Gastrocnemius medialis (tissue), 4 donors: Measurements from ENCODE around the gene FCHSD2. TPM values are rescaled to one million over a fixed set of nuclear protein-coding genes. Genes with fewer than 3 reads are reported as not detected.

Source experiments
- ATAC-seq, 2 donors: fragments of 150-250 bp; one replicate each; pipeline ENCODE4 v1.9.1; 2016
- DNase-seq, 2 donors: peaks; one replicate each; pipeline ENCODE4 v3.0.0-alpha.2; 2019
- H3K27ac ChIP-seq, 4 donors: fragments of 200-600 bp; sonication (generic); 1 replicate in 1 of 4; 2 replicates in 3 of 4; pipeline ENCODE4 v1.5.1; 2016 to 2018; ENCODE audit warnings: mild to moderate bottlenecking in 2 of 4, moderate library complexity in 1 of 4
- H3K27me3 ChIP-seq, 3 donors: fragments of 200-600 bp; sonication (generic) in 2 of 3; 1 replicate in 1 of 3; 2 replicates in 2 of 3; pipeline versions ENCODE4 v1.5.1 to v1.6.0; 2016 to 2019; ENCODE audit warnings: mild to moderate bottlenecking in 1 of 3, moderate library complexity in 1 of 3
- H3K36me3 ChIP-seq, 2 donors: fragments of 200-600 bp; sonication (generic) in 1 of 2; one replicate each; pipeline ENCODE4 v1.5.1; 2017 to 2018
- H3K4me1 ChIP-seq, 2 donors: fragments of 200-600 bp; sonication (generic) in 1 of 2; one replicate each; pipeline ENCODE4 v1.5.1; 2016 to 2017; ENCODE audit warnings: mild to moderate bottlenecking in 2 of 2
- H3K4me3 ChIP-seq, 4 donors: fragments of 200-600 bp; sonication (generic) in 3 of 4; 1 replicate in 1 of 4; 2 replicates in 3 of 4; pipeline ENCODE4 v1.5.1; 2016 to 2019; ENCODE audit warnings: mild to moderate bottlenecking in 2 of 4
- H3K9me3 ChIP-seq, 3 donors: fragments of 200-600 bp; sonication (generic) in 2 of 3; 1 replicate in 1 of 3; 2 replicates in 2 of 3; pipeline ENCODE4 v1.5.1; 2016 to 2019
- CTCF ChIP-seq, 5 experiments: fragments of 450-650 bp in 3 of 5; fragments of 200-600 bp in 2 of 5; sonication (generic) in 2 of 5; IDR thresholded peaks in 4 of 5; conservative IDR thresholded peaks in 1 of 5; 1 replicate in 4 of 5; 2 replicates in 1 of 5; pipeline ENCODE4 v1.5.1; 2016 to 2019; ENCODE audit warnings: antibody characterized with exemption in 5 of 5, mild to moderate bottlenecking in 3 of 5, moderate library complexity in 3 of 5
- POLR2A ChIP-seq, 2 donors: fragments of 450-650 bp; IDR thresholded peaks; one replicate each; pipeline ENCODE4 v1.6.1; 2017; ENCODE audit warnings: antibody characterized with exemption in 2 of 2, mild to moderate bottlenecking in 2 of 2, moderate library complexity in 2 of 2
- in situ Hi-C, 4 donors: fragments of 200-750 bp; cut with MboI; loops; one replicate each; pipeline versions ENCODE4 v1.15.0 to v1.8.0; 2017; ENCODE audit warnings: low sequenced_read_pairs in 4 of 4
- intact Hi-C: fragments of 100-400 bp; cut with DNase I; formaldehyde crosslinking; loops from one replicate; pipeline ENCODE4 v1.15.1; 2023; ENCODE audit warnings: low total_unique reads
- total RNA-seq, 4 donors: library from RNA; depleted of rRNA; stranded (reverse); fragments of >200 nt; gene quantifications; one replicate each; pipeline versions ENCODE4 v1.1.0 to v1.2.3, GENCODE V29; 2016

The FCHSD2 gene
- total RNA-seq, 4 donors from 2014 or later = 5.6 to 10.0 (median 8.0) TPM

GRCh38 chr11:72935700-72936099 lies 206.4 kb downstream of the FCHSD2 start:
- no peak for TF ChIP-seq CTCF (IDR thresholded peaks at IDR 0.05 in 4 of 5, conservative IDR thresholded peaks at IDR 0.05 in 1 of 5)
- no peak for TF ChIP-seq POLR2A (IDR thresholded peaks at IDR 0.05)
- no peaks in the 10 kb centered on the region for H3K36me3 ChIP-seq
- H3K4me1 ChIP-seq = peaks cover 0 to 13% of the 10 kb centered on the region in 2 donors
- DNase-seq (no peak), ATAC-seq (no peak)
- no peaks in the 10 kb centered on the region for H3K9me3 ChIP-seq
- in situ Hi-C loops = no loop called here
- intact Hi-C loops = no loop called here
- no peak overlapping the region for H3K27ac ChIP-seq
- no peak overlapping the region for H3K4me3 ChIP-seq
- H3K27me3 ChIP-seq = no peaks in the 10 kb centered on the region

DNA sequence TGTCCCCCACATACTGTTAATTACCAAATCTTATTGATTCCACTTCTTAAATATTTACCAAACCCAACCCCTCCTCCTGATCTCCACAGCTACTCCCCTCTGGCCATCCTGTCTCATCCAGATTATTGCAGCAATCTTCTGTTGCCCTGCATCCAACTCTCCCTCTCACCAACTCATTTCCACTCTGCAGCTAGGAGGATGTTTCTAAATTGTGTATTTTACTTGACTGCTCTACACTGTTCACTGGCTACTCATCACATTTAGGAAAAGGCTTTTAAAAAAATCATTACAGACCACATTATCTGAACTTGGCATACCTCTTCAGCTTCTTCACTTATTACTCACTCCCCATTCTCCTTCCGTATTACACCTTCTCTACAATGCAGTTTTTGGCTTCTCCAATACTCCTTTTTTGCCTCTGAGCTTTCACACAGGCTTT lies 210.0 kb downstream of the FCHSD2 start:
- Histone ChIP-seq H3K4me3 (no peak overlapping the region), H3K27me3 (no peaks in the 10 kb centered on the region)
- no peak for ATAC-seq

DNA sequence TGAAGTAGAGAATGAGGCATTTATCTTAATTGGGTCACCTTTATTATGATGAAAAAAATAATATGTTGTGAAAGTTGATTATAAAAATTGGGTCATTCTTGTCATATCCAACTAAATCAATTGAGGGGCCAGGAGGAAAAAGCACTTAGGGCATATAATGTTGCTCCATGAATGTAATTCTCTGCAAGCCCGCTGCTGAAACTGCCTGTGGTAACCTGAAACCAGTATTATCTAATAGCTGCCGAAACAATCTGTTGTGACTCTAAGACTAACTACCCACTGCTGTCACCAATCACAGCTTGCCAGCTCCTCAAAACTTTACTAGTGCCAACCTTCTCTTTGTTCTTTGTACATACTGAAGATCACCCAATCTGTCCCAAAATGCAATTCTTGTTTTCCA lies 212.1 kb downstream of the FCHSD2 start:
- ATAC-seq = peak in 1 of 2 donors; percentile 44
- in situ Hi-C loops (loop anchor here in 1 of 4 donors (5.0 kb wide), 1 partner anchor 247 kb away; no protein-coding TSS in a partner anchor), intact Hi-C loops (no loop called here)
- Histone ChIP-seq H3K36me3 (no peaks in the 10 kb centered on the region), H3K4me3 (no peak overlapping the region), H3K9me3 (no peaks in the 10 kb centered on the region), H3K4me1 (peaks cover 5% of the 10 kb centered on the region in 2 donors), H3K27ac (no peak overlapping the region), H3K27me3 (no peaks in the 10 kb centered on the region)
- TF ChIP-seq CTCF (IDR thresholded peaks at IDR 0.05 in 4 of 5, conservative IDR thresholded peaks at IDR 0.05 in 1 of 5) (no peak), POLR2A (IDR thresholded peaks at IDR 0.05) (no peak)
- DNase-seq = no peak

More for the DNA sequence above, 210.0 kb downstream of the FCHSD2 start:
- TF ChIP-seq CTCF (IDR thresholded peaks at IDR 0.05 in 4 of 5, conservative IDR thresholded peaks at IDR 0.05 in 1 of 5) = no peak
- no peak overlapping the region for H3K27ac ChIP-seq
- peaks cover 5 to 11% of the 10 kb centered on the region in 2 donors for H3K4me1 ChIP-seq
- H3K36me3 ChIP-seq = no peaks in the 10 kb centered on the region
- in situ Hi-C loops (loop anchor here in 1 of 4 donors (5.0 kb wide), 1 partner anchor 245 kb away; no protein-coding TSS in a partner anchor), intact Hi-C loops (no loop called here)
- no peak for DNase-seq
- no peaks in the 10 kb centered on the region for H3K9me3 ChIP-seq

DNA sequence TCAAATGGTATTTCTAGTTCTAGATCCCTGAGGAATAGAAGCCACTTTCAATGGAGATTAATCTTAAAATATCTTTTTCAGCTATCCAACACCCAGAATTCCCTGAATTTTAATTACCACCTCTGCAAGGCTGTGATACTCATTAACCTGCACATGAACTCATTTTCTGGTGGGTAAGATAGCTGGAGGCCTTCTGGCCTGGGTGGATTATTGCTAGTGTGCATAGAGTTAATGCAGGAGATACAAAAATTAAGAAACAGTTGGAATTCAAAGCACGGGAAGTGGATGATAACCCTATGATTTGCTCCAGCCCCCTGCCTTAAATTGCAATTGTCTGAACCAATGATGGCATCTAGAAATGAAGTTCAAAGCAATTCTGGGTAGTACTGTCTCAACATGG lies 212.9 kb downstream of the FCHSD2 start:
- Histone ChIP-seq H3K9me3 (no peaks in the 10 kb centered on the region), H3K27me3 (no peaks in the 10 kb centered on the region), H3K27ac (no peak overlapping the region), H3K4me1 (peaks cover 5% of the 10 kb centered on the region in 2 donors), H3K36me3 (no peaks in the 10 kb centered on the region), H3K4me3 (no peak overlapping the region)
- no peak for DNase-seq
- no peak for ATAC-seq
- intact Hi-C loops = loop anchor here (10.0 kb wide), 1 partner anchor 216 kb away; the partner anchor contains the start of gene FCHSD2
- TF ChIP-seq POLR2A (IDR thresholded peaks at IDR 0.05) = no peak
- in situ Hi-C loops = loop anchor here in 3 of 4 donors (10.0 kb wide), 1 partner anchor 246 kb away; no protein-coding TSS in a partner anchor

- TF ChIP-seq CTCF (IDR thresholded peaks at IDR 0.05 in 4 of 5, conservative IDR thresholded peaks at IDR 0.05 in 1 of 5) = no peak
- no peak for TF ChIP-seq POLR2A (IDR thresholded peaks at IDR 0.05)
- H3K4me1 ChIP-seq = peaks cover 5% of the 10 kb centered on the region in 2 donors
- H3K4me3 ChIP-seq = no peak overlapping the region
- no peaks in the 10 kb centered on the region for H3K27me3 ChIP-seq
- no peak for DNase-seq
- ATAC-seq = no peak
- H3K36me3 ChIP-seq = no peaks in the 10 kb centered on the region
- no peaks in the 10 kb centered on the region for H3K9me3 ChIP-seq
- in situ Hi-C loops (loop anchor here in 3 of 4 donors (10.0 kb wide), 1 partner anchor 247 kb away; no protein-coding TSS in a partner anchor), intact Hi-C loops (loop anchor here (10.0 kb wide), 1 partner anchor 217 kb away; the partner anchor contains the start of gene FCHSD2)
- no peak overlapping the region for H3K27ac ChIP-seq
These were observed 214.7 kb downstream of the FCHSD2 start for GRCh38 chr11:72927380-72927779.
